ENCODE results near the gene ADAM17.

The ADAM17 gene

DNA sequence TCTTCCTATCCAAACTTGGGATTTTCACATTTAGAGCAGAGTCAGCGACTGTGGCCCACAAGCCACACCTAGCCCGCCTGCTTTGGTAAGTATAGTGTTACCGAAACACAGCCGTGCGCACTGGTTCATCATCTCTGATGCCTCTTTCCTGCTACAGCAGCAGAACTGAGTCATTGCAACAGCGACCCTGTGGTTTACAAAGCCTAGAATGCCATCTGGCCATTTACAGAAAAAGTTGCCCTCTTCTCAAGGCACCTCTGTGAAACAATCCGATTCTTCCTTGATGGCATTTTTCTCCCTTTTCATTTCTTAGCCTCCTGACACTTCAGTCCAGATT, 92.0 kb downstream of the ADAM17 start:
- Histone ChIP-seq H3K4me2 (ENCODE audit: low read depth, low read length) (no peak overlapping the region), H3F3A (ENCODE audit: insufficient read depth, low read length) (no peaks in the 10 kb centered on the region), H3K9ac (ENCODE audit: low read length) (no peak overlapping the region), H3K27me3 (replicated peaks; ENCODE audit: insufficient read depth, low read length) (no peaks in the 10 kb centered on the region), H4K20me1 (ENCODE audit: insufficient read depth, low read length) (no peaks in the 10 kb centered on the region), H3K27ac (ENCODE audit: low read length) (no peak overlapping the region), H3K9me3 (replicated peaks; ENCODE audit: insufficient read depth, low read length) (no peaks in the 10 kb centered on the region), H3K79me2 (ENCODE audit: low read length) (no peaks in the 10 kb centered on the region), H3K9me2 (replicated peaks; ENCODE audit: insufficient read depth, low read length) (no peaks in the 10 kb centered on the region), H2AFZ (ENCODE audit: low read length) (no peak overlapping the region), H3K4me3 (ENCODE audit: low read length) (no peak overlapping the region), H3K4me1 (ENCODE audit: low read length) (no peaks in the 10 kb centered on the region), H3K36me3 (replicated peaks; ENCODE audit: insufficient read depth, low read length) (no peaks in the 10 kb centered on the region; the same call in 1 of the 2 replicates)
- no peak for TF ChIP-seq CTCF (IDR thresholded peaks at IDR 0.05; ENCODE audit: low read length)
- no peak for TF ChIP-seq EZH2 (optimal IDR thresholded peaks at IDR 0.05; ENCODE audit: low read depth, low read length)
- TF ChIP-seq EZH2phosphoT487 (IDR thresholded peaks at IDR 0.05; ENCODE audit: low read length) = no peak
- no peak for DNase-seq

GRCh38 chr2:9462886-9463697, 92.5 kb downstream of the ADAM17 start:
- Histone ChIP-seq H3K4me1 (ENCODE audit: low read length) (no peaks in the 10 kb centered on the region), H4K20me1 (ENCODE audit: insufficient read depth, low read length) (no peaks in the 10 kb centered on the region), H3K4me3 (ENCODE audit: low read length) (no peak overlapping the region), H3F3A (ENCODE audit: insufficient read depth, low read length) (no peaks in the 10 kb centered on the region), H2AFZ (ENCODE audit: low read length) (no peak overlapping the region), H3K36me3 (replicated peaks; ENCODE audit: insufficient read depth, low read length) (no peaks in the 10 kb centered on the region; the same call in 1 of the 2 replicates), H3K4me2 (ENCODE audit: low read depth, low read length) (no peak overlapping the region), H3K9me2 (replicated peaks; ENCODE audit: insufficient read depth, low read length) (no peaks in the 10 kb centered on the region), H3K9me3 (replicated peaks; ENCODE audit: insufficient read depth, low read length) (no peaks in the 10 kb centered on the region), H3K79me2 (ENCODE audit: low read length) (no peaks in the 10 kb centered on the region), H3K9ac (ENCODE audit: low read length) (no peak overlapping the region), H3K27ac (ENCODE audit: low read length) (no peak overlapping the region), H3K27me3 (replicated peaks; ENCODE audit: insufficient read depth, low read length) (no peaks in the 10 kb centered on the region)
- TF ChIP-seq CTCF (IDR thresholded peaks at IDR 0.05; ENCODE audit: low read length) (no peak), EZH2phosphoT487 (IDR thresholded peaks at IDR 0.05; ENCODE audit: low read length) (no peak), EZH2 (optimal IDR thresholded peaks at IDR 0.05; ENCODE audit: low read depth, low read length) (no peak)
- no peak for DNase-seq

DNA sequence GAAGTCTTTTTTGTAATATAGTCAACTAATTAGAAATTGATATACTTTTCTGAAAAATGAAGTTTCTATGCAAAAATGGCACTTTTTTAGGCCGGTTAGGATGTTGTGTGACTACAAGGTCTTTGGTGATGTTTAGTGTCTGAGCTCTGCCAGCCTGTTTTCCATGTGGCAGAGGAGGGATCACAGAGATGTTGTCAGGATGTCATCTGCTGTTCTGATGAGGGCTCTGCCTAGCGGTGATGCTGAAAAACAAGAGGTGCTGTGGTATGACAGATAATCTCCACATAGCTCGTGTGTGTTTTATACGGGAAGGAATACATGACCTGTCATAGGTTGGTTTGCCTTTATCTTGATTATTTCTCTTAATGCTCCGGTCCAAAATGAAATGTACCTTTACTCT, 93.3 kb downstream of the ADAM17 start:
- Histone ChIP-seq H3K9me2 (replicated peaks; ENCODE audit: insufficient read depth, low read length) (no peaks in the 10 kb centered on the region), H3K9ac (ENCODE audit: low read length) (no peak overlapping the region), H3K4me3 (ENCODE audit: low read length) (no peak overlapping the region), H3K4me2 (ENCODE audit: low read depth, low read length) (no peak overlapping the region), H3K4me1 (ENCODE audit: low read length) (no peaks in the 10 kb centered on the region), H3K36me3 (replicated peaks; ENCODE audit: insufficient read depth, low read length) (no peaks in the 10 kb centered on the region; the same call in 1 of the 2 replicates), H3K27me3 (replicated peaks; ENCODE audit: insufficient read depth, low read length) (no peaks in the 10 kb centered on the region), H3K27ac (ENCODE audit: low read length) (no peak overlapping the region), H3K9me3 (replicated peaks; ENCODE audit: insufficient read depth, low read length) (no peaks in the 10 kb centered on the region), H3F3A (ENCODE audit: insufficient read depth, low read length) (no peaks in the 10 kb centered on the region), H2AFZ (ENCODE audit: low read length) (no peak overlapping the region), H4K20me1 (ENCODE audit: insufficient read depth, low read length) (no peaks in the 10 kb centered on the region), H3K79me2 (ENCODE audit: low read length) (no peaks in the 10 kb centered on the region)
- no peak for DNase-seq
- no peak for TF ChIP-seq EZH2 (optimal IDR thresholded peaks at IDR 0.05; ENCODE audit: low read depth, low read length)
- no peak for TF ChIP-seq EZH2phosphoT487 (IDR thresholded peaks at IDR 0.05; ENCODE audit: low read length)
- TF ChIP-seq CTCF (IDR thresholded peaks at IDR 0.05; ENCODE audit: low read length) = no peak

Data from MM.1S (cell line).